Measurements from ENCODE around the gene KRTAP10-11.

DNA sequence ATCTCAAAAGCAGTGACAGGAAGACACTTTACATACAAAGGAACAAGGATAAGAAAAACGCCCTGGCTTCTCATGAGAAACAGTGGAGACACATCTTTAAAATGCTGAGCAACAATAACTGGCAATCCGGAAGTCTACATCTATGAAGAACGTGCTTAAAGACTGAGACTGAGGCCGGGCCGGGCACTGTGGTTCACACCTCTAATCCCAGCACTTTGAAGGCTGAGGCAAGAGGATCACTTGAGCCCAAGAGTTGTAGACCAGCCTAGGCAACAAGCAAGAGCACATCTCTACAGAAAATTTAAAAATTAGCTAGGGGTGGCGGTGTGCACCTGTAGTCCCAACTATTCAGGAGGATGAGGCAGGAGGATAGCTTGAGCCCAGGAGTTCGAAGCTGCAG, 37.9 kb downstream of the KRTAP10-11 start:
- TF ChIP-seq, protein P1, sequence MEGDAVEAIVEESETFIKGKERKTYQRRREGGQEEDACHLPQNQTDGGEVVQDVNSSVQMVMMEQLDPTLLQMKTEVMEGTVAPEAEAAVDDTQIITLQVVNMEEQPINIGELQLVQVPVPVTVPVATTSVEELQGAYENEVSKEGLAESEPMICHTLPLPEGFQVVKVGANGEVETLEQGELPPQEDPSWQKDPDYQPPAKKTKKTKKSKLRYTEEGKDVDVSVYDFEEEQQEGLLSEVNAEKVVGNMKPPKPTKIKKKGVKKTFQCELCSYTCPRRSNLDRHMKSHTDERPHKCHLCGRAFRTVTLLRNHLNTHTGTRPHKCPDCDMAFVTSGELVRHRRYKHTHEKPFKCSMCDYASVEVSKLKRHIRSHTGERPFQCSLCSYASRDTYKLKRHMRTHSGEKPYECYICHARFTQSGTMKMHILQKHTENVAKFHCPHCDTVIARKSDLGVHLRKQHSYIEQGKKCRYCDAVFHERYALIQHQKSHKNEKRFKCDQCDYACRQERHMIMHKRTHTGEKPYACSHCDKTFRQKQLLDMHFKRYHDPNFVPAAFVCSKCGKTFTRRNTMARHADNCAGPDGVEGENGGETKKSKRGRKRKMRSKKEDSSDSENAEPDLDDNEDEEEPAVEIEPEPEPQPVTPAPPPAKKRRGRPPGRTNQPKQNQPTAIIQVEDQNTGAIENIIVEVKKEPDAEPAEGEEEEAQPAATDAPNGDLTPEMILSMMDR (IDR thresholded peaks at IDR 0.05; ENCODE audit: poor library complexity) = no peak
- TF ChIP-seq EZH2phosphoT487 (IDR thresholded peaks at IDR 0.05; ENCODE audit: low read depth, severe bottlenecking, unreplicated experiment) = no peak
